Measurements from ENCODE around the gene TMEM250.

Gene TMEM250

DNA sequence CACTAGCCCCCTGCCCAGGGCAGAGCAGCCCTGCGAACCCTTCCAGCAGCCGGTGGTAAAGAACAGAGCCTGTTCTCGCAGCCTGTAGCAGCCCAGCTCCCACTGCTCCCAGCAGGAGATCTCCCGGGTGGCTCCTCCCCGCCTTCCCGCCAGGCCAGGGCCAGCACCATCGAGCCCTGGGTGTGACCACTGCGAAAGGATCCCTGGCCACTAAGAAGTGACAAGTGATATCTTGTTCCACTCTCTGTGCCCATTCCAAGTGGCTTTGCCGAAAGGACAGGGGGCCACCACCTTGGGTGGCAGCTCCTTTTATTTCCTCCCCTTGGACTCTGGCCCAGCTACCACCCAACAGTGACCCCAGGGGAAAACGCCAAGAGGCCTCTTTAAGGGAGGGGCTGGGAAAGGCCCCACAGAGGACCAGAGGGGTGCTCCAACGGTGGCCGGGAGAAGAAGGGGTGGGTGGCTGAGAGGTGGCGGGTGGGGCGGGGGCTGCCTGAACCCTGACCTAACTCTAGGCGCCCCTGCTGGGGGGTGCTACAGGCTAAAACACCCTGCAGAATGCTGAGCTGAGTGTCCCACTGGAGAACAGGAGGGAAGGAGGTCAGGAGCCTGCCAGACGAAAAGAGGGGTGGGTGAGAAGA is 25.2 kb downstream of the TMEM250 start:
- DNase-seq, result peak; percentile 26

GRCh38 chr9:136092741-136093140 is 25.9 kb downstream of the TMEM250 start:
- DNase-seq, result no peak

DNA sequence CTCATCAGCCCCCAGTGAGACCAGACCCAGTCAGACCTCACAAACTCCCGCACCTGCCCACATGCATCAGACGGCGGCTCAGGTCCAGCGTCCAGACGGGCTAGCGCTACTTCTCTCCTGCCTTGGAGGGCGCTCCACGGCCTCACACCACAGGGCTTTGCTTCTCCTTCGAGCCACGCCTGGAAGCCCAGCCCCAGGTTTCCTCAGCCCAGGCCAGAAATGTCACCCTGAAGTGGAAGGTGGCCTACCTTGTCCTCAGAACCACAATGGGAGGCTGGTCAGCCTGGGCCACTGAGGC is 26.4 kb downstream of the TMEM250 start:
- no peak for DNase-seq

GRCh38 chr9:136091582-136092352 is 26.9 kb downstream of the TMEM250 start:
- no peak for DNase-seq

- no peak for DNase-seq
These were observed 27.7 kb downstream of the TMEM250 start for GRCh38 chr9:136090768-136091581.

DNA sequence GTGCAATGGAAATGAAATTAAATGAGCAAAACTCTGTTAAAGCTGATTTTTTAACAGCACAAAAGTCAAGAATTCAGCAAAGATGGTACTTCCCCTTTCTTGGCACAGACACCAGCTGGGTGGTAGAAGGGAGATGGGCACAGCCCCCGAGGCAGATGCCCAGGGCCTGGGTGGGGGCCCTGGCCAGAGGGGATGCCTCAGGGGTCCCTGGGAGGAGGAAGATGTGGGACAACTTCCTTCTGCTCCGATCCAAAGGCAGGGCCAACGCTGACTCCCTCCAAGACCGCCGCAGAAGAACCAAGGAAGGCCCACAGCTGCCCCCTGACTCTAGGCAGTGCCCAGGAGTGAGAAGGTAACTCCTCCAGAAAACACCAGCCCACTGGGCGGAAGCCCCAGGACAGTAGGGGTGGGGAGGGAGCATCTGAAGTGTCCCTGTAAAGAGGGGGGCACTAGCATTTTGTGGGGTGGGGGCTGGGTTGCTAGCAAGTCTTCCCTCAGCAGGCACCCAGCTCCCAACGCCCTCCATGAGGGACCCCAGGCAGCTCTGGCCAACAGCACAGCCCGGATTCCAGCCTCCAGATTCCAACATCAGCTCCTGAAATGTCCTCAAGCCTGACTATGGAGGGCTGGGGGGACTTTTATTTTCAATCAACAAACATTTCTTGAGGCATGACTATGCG is 28.5 kb downstream of the TMEM250 start:
- no peak for DNase-seq

DNA sequence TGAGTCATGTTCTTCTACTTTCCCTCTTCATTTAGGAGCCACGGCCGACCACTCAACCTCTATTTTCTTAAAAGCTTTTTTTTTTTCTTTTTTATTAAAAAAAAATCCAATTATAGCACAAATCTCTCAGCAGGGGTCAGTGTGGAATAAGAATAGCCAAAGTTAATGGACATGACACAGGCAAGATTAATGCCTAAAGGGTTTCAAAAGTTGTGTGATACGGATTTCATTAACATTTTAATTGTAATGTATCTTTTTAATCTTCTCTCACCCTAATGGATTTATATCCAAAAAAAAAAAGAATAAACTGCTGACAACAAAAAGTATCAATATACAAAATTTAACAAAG is 29.0 kb downstream of the TMEM250 start:
- DNase-seq, result no peak

- DNase-seq, result no peak
These were observed 29.6 kb downstream of the TMEM250 start for GRCh38 chr9:136088939-136089696.

GRCh38 chr9:136088481-136088938 is 30.2 kb downstream of the TMEM250 start:
- no peak for DNase-seq

GRCh38 chr9:136087741-136088480 is 30.8 kb downstream of the TMEM250 start:
- no peak for DNase-seq

DNA sequence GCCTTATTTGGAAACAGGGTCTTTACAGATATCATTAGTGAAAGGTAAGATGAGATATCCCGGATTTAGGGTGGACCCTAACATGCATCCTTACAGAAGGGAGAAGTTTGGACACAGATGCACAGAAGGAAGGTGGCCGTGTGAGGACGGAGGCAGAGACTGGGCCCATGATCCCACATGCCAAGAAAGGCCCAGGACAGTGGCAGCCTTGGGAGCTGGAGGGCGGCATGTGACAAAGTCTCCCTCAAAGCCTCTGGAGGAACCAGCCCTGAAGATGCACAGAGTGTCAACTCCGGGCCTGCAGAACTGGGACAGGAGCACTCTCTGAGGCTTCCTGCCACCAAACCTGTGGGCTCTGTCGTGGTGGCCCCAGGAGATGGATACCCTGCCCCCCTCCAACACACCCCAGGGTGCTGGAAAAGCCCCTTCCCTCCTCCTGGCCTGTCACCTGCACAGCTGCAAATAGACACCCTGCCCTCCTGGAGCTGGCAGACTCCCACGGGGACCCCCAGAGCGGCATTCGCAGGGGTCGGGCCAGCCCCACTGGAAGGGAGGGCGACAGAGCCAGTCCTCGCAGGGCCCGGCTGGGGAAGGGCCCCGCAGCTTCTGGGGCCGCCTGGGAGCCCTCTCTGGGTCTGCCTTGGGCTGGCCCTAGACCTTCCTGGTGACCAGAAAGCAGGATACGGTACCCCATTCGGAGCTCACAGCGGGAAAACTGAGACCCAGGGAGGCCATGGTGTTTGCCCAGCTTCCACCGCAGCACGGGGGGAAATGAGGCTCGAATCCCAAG is 31.5 kb downstream of the TMEM250 start:
- no peak for DNase-seq

- DNase-seq, result no peak
These were observed 32.3 kb downstream of the TMEM250 start for GRCh38 chr9:136086213-136086881.

GRCh38 chr9:136085815-136086212 is 32.9 kb downstream of the TMEM250 start:
- DNase-seq, result no peak

DNA sequence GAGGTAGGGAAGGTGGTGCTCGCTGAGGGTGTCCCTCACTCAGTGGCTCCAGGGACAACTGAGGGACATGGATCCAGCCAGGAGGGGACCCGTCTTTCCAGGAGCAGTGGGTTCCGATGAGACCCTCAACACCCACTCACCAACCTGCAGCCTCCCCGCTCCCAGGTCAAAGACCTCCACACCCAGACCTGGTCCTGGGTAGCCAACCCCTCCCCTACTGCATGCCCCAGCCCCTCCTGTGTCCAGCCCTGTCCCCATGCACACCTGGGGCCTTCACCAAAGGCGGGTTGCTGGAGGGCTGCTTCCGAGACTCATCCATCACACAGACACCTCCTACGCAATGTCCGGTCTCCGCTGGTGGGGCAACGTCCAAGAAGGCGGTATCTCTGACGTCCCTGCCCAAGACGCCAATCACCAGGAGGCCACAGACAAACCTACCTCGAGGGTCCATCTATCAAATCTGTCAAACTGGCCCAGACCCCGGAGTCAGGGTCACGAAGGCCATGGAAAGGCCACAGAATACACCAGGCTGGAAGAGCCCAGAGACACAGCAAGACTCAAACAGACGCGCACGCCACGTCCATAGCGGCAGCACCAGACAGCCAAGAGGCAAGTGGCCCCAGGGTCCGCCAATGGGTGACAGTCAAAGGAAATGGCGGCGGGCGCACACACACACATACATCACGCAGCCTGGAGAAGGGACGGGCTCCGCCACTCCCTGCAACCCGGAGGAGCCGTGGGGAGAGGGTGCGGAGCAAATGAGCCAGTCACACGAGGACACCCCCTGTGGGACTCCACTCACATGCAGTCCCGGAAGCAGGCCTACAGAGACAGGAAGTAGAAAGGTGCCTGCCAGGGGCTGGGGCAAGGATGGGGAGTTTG is 34.4 kb downstream of the TMEM250 start:
- no peak for DNase-seq

- DNase-seq, result no peak
These were observed 35.1 kb downstream of the TMEM250 start for GRCh38 chr9:136083558-136084062.

- no peak for DNase-seq
These were observed 35.9 kb downstream of the TMEM250 start for GRCh38 chr9:136082496-136083361.

- DNase-seq, result peak; percentile 69
These were observed 36.7 kb downstream of the TMEM250 start for GRCh38 chr9:136081826-136082495.

All from NCI-H510A treated with DMSO at 0.1 percent for 48 hours (cell line).